ENCODE results near the gene TNK2.

- TF ChIP-seq CTCF (IDR thresholded peaks at IDR 0.05) (no peak), POLR2A (IDR thresholded peaks at IDR 0.05) (no peak)
Observed at GRCh38 chr3:195867631-195868335, 40.6 kb downstream of the TNK2 start.

All from esophagus squamous epithelium (tissue), 4 donors.